ENCODE data around the gene ITPKA. TPM values are rescaled to one million over a fixed set of nuclear protein-coding genes. Genes with fewer than 3 reads are reported as not detected.

The ITPKA gene
- total and polyA plus RNA-seq, 12 donors = 0.55 to 6.8 (median 1.6) TPM

DNA sequence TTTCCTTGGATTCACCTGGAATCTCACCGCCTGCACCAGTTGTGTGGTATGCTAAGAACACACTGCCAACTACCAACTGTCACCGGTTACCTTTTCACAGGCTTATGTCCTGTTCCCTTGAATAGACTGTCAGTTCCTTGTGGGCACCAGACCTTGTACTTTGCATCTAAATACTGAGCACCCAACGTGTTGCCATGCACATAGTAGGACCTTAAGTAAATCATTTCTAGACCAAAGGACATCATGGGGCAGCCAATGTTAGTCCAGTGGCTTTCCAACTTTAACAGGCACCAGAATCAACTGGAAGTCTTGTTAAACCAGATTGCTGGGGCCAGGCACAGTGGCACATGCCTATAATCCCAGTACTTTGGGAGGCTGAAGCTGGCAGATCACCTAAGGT, 51.5 kb downstream of the ITPKA start:
- DNase-seq (no peak), ATAC-seq (no peak)
- intact Hi-C loops (cut with DNase I) = no loop called here
- TF ChIP-seq CTCF (IDR thresholded peaks at IDR 0.05) = no peak
- H3K4me1 ChIP-seq = peaks cover 0 to 17% (median 8%) of the 10 kb centered on the region in 9 donors
- H3K27me3 ChIP-seq = no peaks in the 10 kb centered on the region
- no peak overlapping the region for H3K4me3 ChIP-seq
- H3K9me3 ChIP-seq = no peaks in the 10 kb centered on the region
- no peaks in the 10 kb centered on the region for H3K36me3 ChIP-seq
- H3K27ac ChIP-seq = no peak overlapping the region
- WGBS, 2 donors = 96% methylated on average over 3 of the region's 3 CpGs

DNA sequence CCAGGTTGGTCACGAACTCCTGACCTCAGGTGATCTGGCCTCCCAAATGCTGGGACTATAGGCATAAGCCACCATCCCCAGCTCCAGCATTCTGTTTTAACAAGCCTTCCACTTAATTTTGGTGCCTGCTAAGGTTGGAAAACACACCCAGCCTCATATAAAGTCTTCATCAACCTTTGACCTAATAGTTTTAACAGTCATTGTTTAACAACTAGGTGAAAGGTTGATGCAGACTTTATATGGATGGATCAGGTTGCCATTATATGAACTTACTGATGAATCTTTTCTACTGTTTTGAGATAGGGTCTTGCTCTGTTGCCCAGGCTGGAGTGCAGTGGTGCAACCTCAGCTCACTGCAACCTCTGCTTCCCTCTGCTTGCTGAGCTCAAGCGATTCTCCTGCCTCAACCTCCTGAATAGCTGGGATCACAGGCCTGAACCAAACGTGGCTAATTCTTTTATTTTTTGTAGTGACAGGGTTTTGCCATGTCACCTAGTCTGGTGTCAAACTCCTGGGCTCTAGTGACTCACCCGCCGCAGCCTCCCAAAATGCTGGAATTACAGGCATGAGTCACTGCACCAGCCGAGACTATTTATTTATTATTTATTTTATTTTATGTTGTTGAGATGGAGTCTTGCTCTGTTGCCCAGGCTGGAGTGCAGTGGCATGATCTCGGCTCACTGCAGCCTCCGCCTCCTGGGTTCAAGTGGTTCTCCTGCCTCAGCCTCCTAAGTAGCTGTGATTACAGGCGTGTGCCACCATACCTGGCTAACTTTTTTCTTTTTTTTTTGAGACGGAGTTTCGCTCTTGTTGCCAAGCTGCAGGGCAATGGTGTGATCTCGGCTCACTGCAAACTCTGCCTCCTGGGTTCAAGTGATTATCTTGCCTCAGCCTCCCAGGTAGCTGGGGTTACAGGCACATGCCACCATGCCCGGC, 53.4 kb downstream of the ITPKA start:
- no peak overlapping the region for H3K27ac ChIP-seq
- ATAC-seq (no peak), DNase-seq (no peak)
- peaks cover 0 to 17% (median 8%) of the 10 kb centered on the region in 9 donors for H3K4me1 ChIP-seq
- H3K27me3 ChIP-seq = no peaks in the 10 kb centered on the region
- intact Hi-C loops (cut with DNase I) = no loop called here
- H3K36me3 ChIP-seq = no peaks in the 10 kb centered on the region
- no peak overlapping the region for H3K4me3 ChIP-seq
- H3K9me3 ChIP-seq = no peaks in the 10 kb centered on the region
- no peak for TF ChIP-seq CTCF (IDR thresholded peaks at IDR 0.05)
- WGBS, 2 donors = 85 to 88% methylated on average over 13 of the region's 13 CpGs

- H3K4me3 ChIP-seq = no peak overlapping the region
- no peak overlapping the region for H3K27ac ChIP-seq
- peaks cover 0 to 16% (median 7%) of the 10 kb centered on the region in 9 donors for H3K4me1 ChIP-seq
- no peak for ATAC-seq
- no peaks in the 10 kb centered on the region for H3K27me3 ChIP-seq
- no peaks in the 10 kb centered on the region for H3K9me3 ChIP-seq
- intact Hi-C loops (cut with DNase I) = loop anchor here in 3 of 10 donors (10.0 kb wide), 2 partner anchors 55 to 265 kb away; partner anchors contain the start of gene ITPKA (in 1 of the 3)
- H3K36me3 ChIP-seq = no peaks in the 10 kb centered on the region
- DNase-seq = no peak
- TF ChIP-seq CTCF (IDR thresholded peaks at IDR 0.05) = no peak
- 88 to 89% methylated on average over 9 of the region's 9 CpGs for WGBS, 2 donors
These were observed 56.5 kb downstream of the ITPKA start for GRCh38 chr15:41550066-41550775.

Other genes with a start within 250 kb of the ITPKA start
- gene OIP5, start 161.3 kb upstream of the ITPKA start, total RNA-seq = 1 to 10 TPM in 1 of 10 donors, under 1 TPM in 4, not detected in 5; 0.18 to 1.0 (median 0.23) TPM
- under 1 TPM in 1 of 2 donors, not detected in 1; 0.33 TPM for gene OIP5, start 161.3 kb upstream of the ITPKA start, polyA plus RNA-seq
- 10 to 100 TPM in 1 of 10 donors, 1 to 10 TPM in 6, under 1 TPM in 3; 0.81 to 16.6 (median 1.6) TPM for gene NUSAP1, start 161.0 kb upstream of the ITPKA start, total RNA-seq
- under 1 TPM; 0.66 to 0.74 TPM for gene NUSAP1, start 161.0 kb upstream of the ITPKA start, polyA plus RNA-seq
- gene NDUFAF1, start 91.4 kb upstream of the ITPKA start, total RNA-seq = 10 to 100 TPM; 27.1 to 63.9 (median 44.8) TPM
- 10 to 100 TPM; 34.4 to 45.3 TPM for gene NDUFAF1, start 91.4 kb upstream of the ITPKA start, polyA plus RNA-seq
- gene RTF1, start 76.8 kb upstream of the ITPKA start, total RNA-seq = 10 to 100 TPM; 25.8 to 38.0 (median 31.4) TPM
- gene RTF1, start 76.8 kb upstream of the ITPKA start, polyA plus RNA-seq = 10 to 100 TPM; 10.8 to 19.1 TPM
- gene LTK, start 20.0 kb downstream of the ITPKA start, total RNA-seq = 1 to 10 TPM in 2 of 10 donors, under 1 TPM in 8; 0.11 to 1.6 (median 0.49) TPM
- gene LTK, start 20.0 kb downstream of the ITPKA start, polyA plus RNA-seq = under 1 TPM; 0.28 to 0.95 TPM
- gene RPAP1, start 50.4 kb downstream of the ITPKA start, total RNA-seq = 10 to 100 TPM; 17.6 to 27.9 (median 24.6) TPM
- 10 to 100 TPM in 1 of 2 donors, 1 to 10 TPM in 1; 9.7 to 16.0 TPM for gene RPAP1, start 50.4 kb downstream of the ITPKA start, polyA plus RNA-seq
- gene TYRO3, start 65.3 kb downstream of the ITPKA start, total RNA-seq = 1 to 10 TPM; 1.2 to 6.3 (median 3.2) TPM
- 1 to 10 TPM; 2.7 to 9.6 TPM for gene TYRO3, start 65.3 kb downstream of the ITPKA start, polyA plus RNA-seq
- gene MGA, start 166.5 kb downstream of the ITPKA start, total RNA-seq = 10 to 100 TPM; 22.2 to 45.3 (median 35.9) TPM
- 1 to 10 TPM; 1.6 to 4.6 TPM for gene MGA, start 166.5 kb downstream of the ITPKA start, polyA plus RNA-seq